Measurements from ENCODE around the gene SV2C.

The SV2C gene

DNA sequence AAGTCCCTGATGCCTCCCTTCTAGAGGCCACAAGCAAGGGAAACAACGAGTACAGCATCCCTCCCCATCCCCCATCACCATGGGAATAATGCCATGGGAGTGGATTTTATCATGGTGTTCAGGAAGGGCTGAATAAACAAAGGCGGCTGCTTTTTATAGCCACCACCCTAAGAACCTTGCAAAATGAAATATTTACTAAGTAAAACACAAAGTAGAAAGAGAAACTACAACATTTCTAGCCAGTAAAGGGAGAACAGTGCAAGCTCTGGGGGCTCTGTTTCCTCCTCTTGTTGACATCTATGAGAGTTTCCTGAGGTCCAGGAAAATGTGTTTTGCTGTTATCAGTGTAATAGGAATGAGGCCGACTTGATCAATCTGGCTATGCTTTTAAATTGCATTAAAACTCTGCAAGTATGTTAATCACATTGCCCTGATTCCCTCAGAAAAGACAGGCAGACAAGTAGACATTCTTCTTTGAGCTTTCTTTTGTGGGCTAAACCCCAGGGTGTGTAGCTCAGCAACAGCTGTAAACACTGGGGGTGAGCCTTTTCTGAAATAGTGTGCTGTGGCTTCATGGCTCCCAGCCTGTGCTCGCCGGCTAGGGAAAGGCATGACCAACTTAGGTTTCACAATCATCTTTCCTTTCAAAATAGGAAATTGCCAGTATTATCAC is 31.1 kb downstream of the SV2C start:
- TF ChIP-seq, protein P1, sequence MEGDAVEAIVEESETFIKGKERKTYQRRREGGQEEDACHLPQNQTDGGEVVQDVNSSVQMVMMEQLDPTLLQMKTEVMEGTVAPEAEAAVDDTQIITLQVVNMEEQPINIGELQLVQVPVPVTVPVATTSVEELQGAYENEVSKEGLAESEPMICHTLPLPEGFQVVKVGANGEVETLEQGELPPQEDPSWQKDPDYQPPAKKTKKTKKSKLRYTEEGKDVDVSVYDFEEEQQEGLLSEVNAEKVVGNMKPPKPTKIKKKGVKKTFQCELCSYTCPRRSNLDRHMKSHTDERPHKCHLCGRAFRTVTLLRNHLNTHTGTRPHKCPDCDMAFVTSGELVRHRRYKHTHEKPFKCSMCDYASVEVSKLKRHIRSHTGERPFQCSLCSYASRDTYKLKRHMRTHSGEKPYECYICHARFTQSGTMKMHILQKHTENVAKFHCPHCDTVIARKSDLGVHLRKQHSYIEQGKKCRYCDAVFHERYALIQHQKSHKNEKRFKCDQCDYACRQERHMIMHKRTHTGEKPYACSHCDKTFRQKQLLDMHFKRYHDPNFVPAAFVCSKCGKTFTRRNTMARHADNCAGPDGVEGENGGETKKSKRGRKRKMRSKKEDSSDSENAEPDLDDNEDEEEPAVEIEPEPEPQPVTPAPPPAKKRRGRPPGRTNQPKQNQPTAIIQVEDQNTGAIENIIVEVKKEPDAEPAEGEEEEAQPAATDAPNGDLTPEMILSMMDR (IDR thresholded peaks at IDR 0.05): no peak
- Histone ChIP-seq H3K79me2 (no peaks in the 10 kb centered on the region), H3K36me3 (ENCODE audit: control insufficient read depth, insufficient read depth, low read length) (no peaks in the 10 kb centered on the region), H3K9me3 (ENCODE audit: control insufficient read depth, low read length) (no peaks in the 10 kb centered on the region), H3K4me2 (ENCODE audit: low read length) (no peak overlapping the region), H3K27ac (no peak overlapping the region), H2AFZ (no peak overlapping the region), H3K27me3 (ENCODE audit: control insufficient read depth, insufficient read depth, low read length) (no peaks in the 10 kb centered on the region), H3K9ac (no peak overlapping the region), H3K4me3 (ENCODE audit: low read depth, low read length) (no peak overlapping the region), H3K4me1 (no peaks in the 10 kb centered on the region)

GRCh38 chr5:76125346-76125745 is 42.2 kb downstream of the SV2C start:
- Histone ChIP-seq H3K27ac (no peak overlapping the region), H3K27me3 (ENCODE audit: control insufficient read depth, insufficient read depth, low read length) (no peaks in the 10 kb centered on the region), H3K4me3 (ENCODE audit: low read depth, low read length) (no peak overlapping the region), H3K4me2 (ENCODE audit: low read length) (no peak overlapping the region), H3K79me2 (no peaks in the 10 kb centered on the region), H2AFZ (no peak overlapping the region), H3K9me3 (ENCODE audit: control insufficient read depth, low read length) (no peaks in the 10 kb centered on the region), H3K9ac (no peak overlapping the region), H3K36me3 (ENCODE audit: control insufficient read depth, insufficient read depth, low read length) (no peaks in the 10 kb centered on the region), H3K4me1 (no peaks in the 10 kb centered on the region)
- TF ChIP-seq, protein P1 (IDR thresholded peaks at IDR 0.05): no peak

DNA sequence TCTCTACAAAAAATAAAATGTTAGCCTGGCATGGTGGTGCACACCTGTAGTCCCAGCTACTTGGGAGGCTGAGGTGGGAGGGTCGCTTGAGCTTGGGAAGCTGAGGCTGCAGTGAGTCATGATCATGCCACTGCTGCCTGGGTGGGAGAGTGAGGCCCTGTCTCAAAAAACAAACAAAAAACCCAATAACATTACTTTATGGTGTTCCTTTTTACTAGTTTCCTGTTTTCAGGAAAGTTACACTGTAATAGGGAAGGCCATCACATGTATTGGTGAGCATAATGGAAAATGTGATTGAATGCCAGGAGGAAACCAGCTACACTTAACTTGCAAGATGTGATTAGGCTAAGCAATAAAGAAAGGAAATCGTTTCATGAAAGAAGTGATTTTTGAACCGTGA is 42.7 kb downstream of the SV2C start:
- no peak overlapping the region for H3K9ac ChIP-seq
- H3K27ac ChIP-seq: no peak overlapping the region
- no peak overlapping the region for H3K4me3 ChIP-seq (ENCODE audit: low read depth, low read length)
- no peaks in the 10 kb centered on the region for H3K36me3 ChIP-seq (ENCODE audit: control insufficient read depth, insufficient read depth, low read length)
- H2AFZ ChIP-seq: no peak overlapping the region
- H3K79me2 ChIP-seq: no peaks in the 10 kb centered on the region
- H3K4me1 ChIP-seq: no peaks in the 10 kb centered on the region
- TF ChIP-seq, protein P1 (IDR thresholded peaks at IDR 0.05): no peak
- no peak overlapping the region for H3K4me2 ChIP-seq (ENCODE audit: low read length)
- no peaks in the 10 kb centered on the region for H3K9me3 ChIP-seq (ENCODE audit: control insufficient read depth, low read length)
- H3K27me3 ChIP-seq (ENCODE audit: control insufficient read depth, insufficient read depth, low read length): no peaks in the 10 kb centered on the region

GRCh38 chr5:76134003-76134402 is 50.8 kb downstream of the SV2C start:
- Histone ChIP-seq H3K4me2 (ENCODE audit: low read length) (no peak overlapping the region), H3K79me2 (no peaks in the 10 kb centered on the region), H3K9ac (no peak overlapping the region), H3K4me3 (ENCODE audit: low read depth, low read length) (no peak overlapping the region), H3K36me3 (ENCODE audit: control insufficient read depth, insufficient read depth, low read length) (no peaks in the 10 kb centered on the region), H3K27me3 (ENCODE audit: control insufficient read depth, insufficient read depth, low read length) (no peaks in the 10 kb centered on the region), H3K4me1 (no peaks in the 10 kb centered on the region), H2AFZ (no peak overlapping the region), H3K9me3 (ENCODE audit: control insufficient read depth, low read length) (no peaks in the 10 kb centered on the region), H3K27ac (no peak overlapping the region)
- TF ChIP-seq, protein P1 (IDR thresholded peaks at IDR 0.05): no peak

DNA sequence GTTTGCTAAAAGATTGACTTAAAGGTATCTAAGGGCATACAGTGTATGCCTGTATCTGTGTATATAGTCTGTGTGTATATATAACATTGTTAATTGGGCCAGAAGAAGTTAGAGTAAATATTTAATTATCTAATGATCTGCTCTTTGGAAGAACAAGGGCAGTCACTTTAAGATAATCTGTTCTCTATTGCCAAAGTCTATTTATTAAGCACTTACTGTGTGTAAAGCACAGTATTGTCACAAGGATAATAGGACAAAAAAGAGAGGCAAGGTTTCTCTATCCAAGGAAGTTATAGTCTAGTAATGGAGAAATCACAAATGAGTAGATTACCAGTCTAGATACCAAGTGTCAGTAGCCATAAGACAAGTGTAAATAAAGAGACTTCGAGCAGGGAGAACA is 51.5 kb downstream of the SV2C start:
- Histone ChIP-seq H3K4me1 (no peaks in the 10 kb centered on the region), H3K79me2 (no peaks in the 10 kb centered on the region), H3K36me3 (ENCODE audit: control insufficient read depth, insufficient read depth, low read length) (no peaks in the 10 kb centered on the region), H2AFZ (no peak overlapping the region), H3K9ac (no peak overlapping the region), H3K27me3 (ENCODE audit: control insufficient read depth, insufficient read depth, low read length) (no peaks in the 10 kb centered on the region), H3K27ac (no peak overlapping the region), H3K4me2 (ENCODE audit: low read length) (no peak overlapping the region), H3K9me3 (ENCODE audit: control insufficient read depth, low read length) (no peaks in the 10 kb centered on the region), H3K4me3 (ENCODE audit: low read depth, low read length) (no peak overlapping the region)
- TF ChIP-seq, protein P1 (IDR thresholded peaks at IDR 0.05): no peak
